HepG2 (cell line): ENCODE results near the gene PPARA. TPM values are rescaled to one million over a fixed set of nuclear protein-coding genes. Genes with fewer than 3 reads are reported as not detected.

Experiments
- ATAC-seq: fragments of 200-7000 bp; cut with Tn5 transposase; 3 replicates; pipeline ENCODE4 v1.9.1; 2020; ENCODE audit warnings: mild to moderate bottlenecking, moderate library complexity
- BruUV-seq: library from RNA; stranded (reverse); fragments of 400-500 nt; replicated peaks from 2 replicates; lab custom pipeline; 2021; lab: Mats Ljungman, UMichigan
- CTCF ChIA-PET: fragments of 300-600 bp; formaldehyde crosslinking; extraction: SDS; loops from one replicate; lab custom pipeline; 2021; ENCODE audit warnings: low total read pairs, inconsistent platforms, low intra/inter-chr PET ratio; lab: Yijun Ruan, JAX
- POLR2A ChIA-PET: fragments of 350-600 bp; sonication (Branson Sonifier 250); formaldehyde crosslinking; loops from one replicate; lab custom pipeline; 2020; ENCODE audit warnings: antibody characterized with exemption, inconsistent platforms; lab: Yijun Ruan, JAX
- DNase-seq: peaks from one replicate; pipeline ENCODE4 v3.0.0-alpha.2; 2015; ENCODE audit warnings: low spot score
- FAIRE-seq: peaks from 3 replicates; lab custom pipeline; 2011; peaks lifted over from hg19 to GRCh38; lab: Jason Lieb, UNC
- H2AFZ ChIP-seq: one replicate; pipeline ENCODE4 v1.6.1; 2011; ENCODE audit warnings: low read length, inconsistent platforms
- H3K27ac ChIP-seq: fragments of 300-600 bp; 3 replicates; pipeline ENCODE4 v1.8.0; 2011; ENCODE audit warnings: mixed run types, mild to moderate bottlenecking, mixed read lengths, low read length, inconsistent platforms; ENCODE audit not compliant: insufficient read depth; ENCODE audit errors: extremely low read length
- H3K27me3 ChIP-seq, 2 experiments: fragments of 200-600 bp in 1 of 2; 2 replicates in 1 of 2; 3 replicates in 1 of 2; pipeline versions ENCODE4 v1.6.0 to v1.8.0; 2011; ENCODE audit warnings: low read length in 2 of 2, mild to moderate bottlenecking in 2 of 2, moderate library complexity in 2 of 2, inconsistent platforms in 1 of 2; ENCODE audit not compliant: insufficient read depth in 2 of 2, control insufficient read depth in 1 of 2
- H3K36me3 ChIP-seq, 2 experiments: fragments of 200-600 bp in 1 of 2; replicated peaks in 1 of 2; 2 replicates in 1 of 2; 3 replicates in 1 of 2; pipeline versions ENCODE4 v1.5.1 to v1.8.0; 2011; ENCODE audit warnings: low read length in 2 of 2, inconsistent platforms in 1 of 2; ENCODE audit not compliant: insufficient read depth in 2 of 2, control insufficient read depth in 1 of 2
- H3K4me1 ChIP-seq: 2 replicates; pipeline ENCODE4 v1.5.1; 2012; ENCODE audit warnings: low read length, inconsistent platforms; ENCODE audit not compliant: insufficient read depth
- H3K4me2 ChIP-seq: 2 replicates; pipeline ENCODE4 v1.6.0; 2011; ENCODE audit warnings: low read depth, low read length, inconsistent platforms
- H3K4me3 ChIP-seq, 3 experiments: fragments of 200-600 bp in 1 of 3; sonication (generic), shearing (Covaris generic) in 1 of 3; replicated peaks in 1 of 3; 2 replicates each; pipeline ENCODE4 v1.5.1; 2011 to 2016; ENCODE audit warnings: low read length in 3 of 3, inconsistent platforms in 2 of 3, low read depth in 2 of 3, mild to moderate bottlenecking in 2 of 3, control low read depth in 1 of 3, mixed read lengths in 1 of 3; ENCODE audit not compliant: insufficient read depth in 1 of 3
- H3K79me2 ChIP-seq: one replicate; pipeline ENCODE4 v1.6.1; 2011; ENCODE audit warnings: low read length, inconsistent platforms; ENCODE audit not compliant: insufficient read depth
- H3K9ac ChIP-seq: 2 replicates; pipeline ENCODE4 v1.6.0; 2011; ENCODE audit warnings: mild to moderate bottlenecking, low read depth, low read length, inconsistent platforms; ENCODE audit not compliant: insufficient read depth
- H3K9me3 ChIP-seq: 2 replicates; pipeline ENCODE4 v1.5.1; 2012; ENCODE audit warnings: mild to moderate bottlenecking, low read length
- H4K20me1 ChIP-seq: 2 replicates; pipeline ENCODE4 v1.6.0; 2011; ENCODE audit warnings: inconsistent platforms, mild to moderate bottlenecking, low read length, moderate library complexity; ENCODE audit not compliant: insufficient read depth
- ATAD3A ChIP-seq: sonication (generic); formaldehyde crosslinking; IDR thresholded peaks from 2 replicates; pipeline ENCODE4 v1.4.0; 2020; ENCODE audit warnings: missing genetic modification reagents
- HNF1B ChIP-seq: sonication (generic); formaldehyde crosslinking; IDR thresholded peaks from 2 replicates; pipeline ENCODE4 v1.5.1; 2020; ENCODE audit warnings: mild to moderate bottlenecking, moderate library complexity, missing genetic modification reagents
- HNF4A ChIP-seq: sonication (generic); formaldehyde crosslinking; IDR thresholded peaks from 2 replicates; pipeline ENCODE4 v1.4.0; 2020; ENCODE audit warnings: missing genetic modification reagents
- HNRNPLL ChIP-seq: fragments of 200-400 bp; formaldehyde crosslinking; IDR thresholded peaks from 2 replicates; pipeline ENCODE4 v1.6.1; 2017; ENCODE audit warnings: mild to moderate bottlenecking, low read depth, low read length; ENCODE audit not compliant: poor library complexity, severe bottlenecking
- SMAD1 ChIP-seq: sonication (generic); formaldehyde crosslinking; IDR thresholded peaks from 2 replicates; pipeline ENCODE4 v1.4.0; 2020; ENCODE audit warnings: missing genetic modification reagents, low read depth, mild to moderate bottlenecking, borderline replicate concordance
- SMARCC2 ChIP-seq: fragments of 450-650 bp; IDR thresholded peaks from 2 replicates; pipeline ENCODE4 v1.6.1; 2017; ENCODE audit warnings: antibody characterized with exemption, mild to moderate bottlenecking
- THYN1 ChIP-seq: sonication (generic); formaldehyde crosslinking; IDR thresholded peaks from 2 replicates; pipeline ENCODE4 v1.8.1; 2023; ENCODE audit warnings: low read depth, mild to moderate bottlenecking, moderate library complexity, missing genetic modification reagents, borderline replicate concordance
- ZBTB20 ChIP-seq: sonication (generic); formaldehyde crosslinking; IDR thresholded peaks from 2 replicates; pipeline ENCODE4 v1.8.1; 2023; ENCODE audit warnings: missing genetic modification reagents, low read depth, mild to moderate bottlenecking, borderline replicate concordance
- ZNF670 ChIP-seq: sonication (generic); formaldehyde crosslinking; IDR thresholded peaks from 2 replicates; pipeline ENCODE4 v1.8.0; 2022; ENCODE audit warnings: mild to moderate bottlenecking, missing genetic modification reagents, borderline replicate concordance
- ZSCAN12 ChIP-seq: sonication (generic); formaldehyde crosslinking; IDR thresholded peaks from 2 replicates; pipeline ENCODE4 v1.9.0; 2021; ENCODE audit warnings: mild to moderate bottlenecking, missing genetic modification reagents
- WGBS: methylation state at CpG from one replicate; pipeline ENCODE4 v1.1.6; 2017; ENCODE audit warnings: low lambda C conversion rate; 5-methylcytosine and 5-hydroxymethylcytosine counted together
- in situ Hi-C: cut with HindIII; loops from 2 replicates; pipeline ENCODE4 v1.10.0; 2017; ENCODE audit warnings: low pct_unique_long_range_greater_than_20kb; ENCODE audit not compliant: extremely low pct_ligation_motif_present
- intact Hi-C: fragments of 100-400 bp; cut with micrococcal nuclease; formaldehyde crosslinking; loops from one replicate; pipeline ENCODE4 v1.10.0; 2022; ENCODE audit not compliant: unreplicated experiment
- polyA plus RNA-seq, 8 experiments: library from polyadenylated mRNA; depleted of rRNA in 3 of 8; stranded (reverse) in 7 of 8; unstranded in 1 of 8; fragments of >200 nt; fragmentation: Illumina TruSeq in 4 of 8; extraction: Trizol in 4 of 8; gene quantifications; 2 replicates each; pipeline versions ENCODE4 v1.2.1 to v1.2.3, GENCODE V29; 2011 to 2016; ENCODE audit warnings: low read depth in 4 of 8, missing spikeins in 1 of 8, mixed read lengths in 1 of 8; ENCODE audit not compliant: insufficient read depth in 1 of 8
- total RNA-seq, 5 experiments: library from RNA; depleted of rRNA; stranded (reverse); fragments of >200 nt; fragmentation: Illumina TruSeq; extraction: Trizol; gene quantifications; 2 replicates each; pipeline ENCODE4 v1.2.3, GENCODE V29; 2016; ENCODE audit warnings: low read depth in 1 of 5

Gene PPARA
- total and polyA plus RNA-seq, 2 of the 13 experiments (the other 11 are each of a cell fraction or from before 2014, with no cell fraction given), result 18.2 to 24.7 TPM

GRCh38 chr22:46171940-46172339 is 21.6 kb downstream of the PPARA start:
- ATAC-seq (no peak; the same call in 2 of the 3 replicates), DNase-seq (no peak), FAIRE-seq (no peak)
- Histone ChIP-seq H3K79me2 (no peaks in the 10 kb centered on the region), H3K27ac (peak overlapping the region; percentile 69), H3K27me3 (no peaks in the 10 kb centered on the region), H3K9me3 (no peaks in the 10 kb centered on the region), H4K20me1 (no peaks in the 10 kb centered on the region), H3K9ac (0 out of 2 replicates have a peak overlapping the region, but pooled peaks have one; percentile 30), H3K4me3 (no peak overlapping the region), H3K4me2 (no peak overlapping the region), H3K36me3 (0 out of 5 replicates have a peak, but pooled peaks cover 0 to 4% of the 10 kb centered on the region in 2 experiments), H3K4me1 (peaks cover 47% of the 10 kb centered on the region), H2AFZ (no peak overlapping the region)
- BruUV-seq, result TSS peak; percentile 21
- intact Hi-C loops, result no loop called here
- in situ Hi-C loops, result no loop called here
- WGBS, result 78% methylated on average over 6 of the region's 8 CpGs
- POLR2A ChIA-PET, result interaction anchor here (1.0 to 1.8 kb wide), 5 partner anchors 9 to 95 kb away, joined by 3 to 8 read pairs (median 5); partner anchors contain the start of genes PPARA and TTC38
- TF ChIP-seq ATAD3A (CRISPR knock-in tag) (no peak), ZNF670 (CRISPR knock-in tag) (no peak), THYN1 (no peak), HNF4A (peak; percentile 13; the same call in 1 of the 2 replicates), ZBTB20 (CRISPR knock-in tag) (no peak), SMARCC2 (no peak), SMAD1 (CRISPR knock-in tag) (no peak), HNF1B (CRISPR knock-in tag) (no peak), ZSCAN12 (CRISPR knock-in tag) (no peak), HNRNPLL (peak; percentile 8)
- CTCF ChIA-PET, result no interaction called here
